Hepatocyte (in vitro differentiated cells): Measurements from ENCODE around the gene MEOX1.

ENCODE experiments used
- CTCF ChIP-seq: fragments of 200-600 bp; sonication (generic); IDR thresholded peaks from 2 replicates; pipeline ENCODE4 v1.5.1; 2016; ENCODE audit warnings: antibody characterized with exemption, mild to moderate bottlenecking; ENCODE audit not compliant: poor library complexity
- EZH2 ChIP-seq: fragments of 200-600 bp; sonication (generic); IDR thresholded peaks from 2 replicates; pipeline ENCODE4 v1.6.1; 2016; ENCODE audit warnings: antibody characterized with exemption, mild to moderate bottlenecking, borderline replicate concordance

GRCh38 chr17:43598357-43599045, 63.2 kb downstream of the MEOX1 start:
- TF ChIP-seq CTCF (no peak), EZH2 (no peak)
